GM19023 (cell line): ENCODE measurements around the gene WWOX.

Experiments
- ATAC-seq: cut with Tn5 transposase; IDR thresholded peaks from one replicate; pipeline ENCODE4 v1.9.1; 2021; ENCODE audit warnings: mild to moderate bottlenecking, moderate library complexity; ENCODE audit not compliant: unreplicated experiment

WWOX gene

GRCh38 chr16:78995441-78995840 is 896.0 kb downstream of the WWOX start:
- no peak for ATAC-seq

DNA sequence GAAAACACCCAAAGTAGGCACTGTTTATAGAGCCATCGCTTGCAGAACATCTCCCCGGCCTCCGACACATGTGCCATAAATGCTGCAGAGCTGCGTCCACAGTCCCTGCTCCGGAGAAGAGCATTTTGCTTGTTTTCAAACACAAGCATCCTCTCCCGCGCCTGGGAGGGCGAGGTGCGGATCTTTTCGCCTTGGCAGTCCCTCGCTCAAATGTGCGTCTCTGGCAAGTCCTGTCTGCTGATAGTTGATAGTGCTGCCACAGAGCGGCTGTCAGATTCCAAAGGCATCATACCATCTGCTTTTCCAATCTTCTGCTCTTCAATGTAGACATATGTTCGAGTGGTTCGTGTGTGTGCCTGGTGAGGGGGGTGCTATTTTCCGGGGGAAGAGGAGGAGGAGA is 897.3 kb downstream of the WWOX start:
- ATAC-seq: no peak

- ATAC-seq: no peak
Measured at GRCh38 chr16:78998879-78999278, 899.4 kb downstream of the WWOX start.

- ATAC-seq: no peak
Measured at GRCh38 chr16:79001156-79001967, 901.9 kb downstream of the WWOX start.

- no peak for ATAC-seq
Measured at GRCh38 chr16:79003026-79003609, 903.7 kb downstream of the WWOX start.

DNA sequence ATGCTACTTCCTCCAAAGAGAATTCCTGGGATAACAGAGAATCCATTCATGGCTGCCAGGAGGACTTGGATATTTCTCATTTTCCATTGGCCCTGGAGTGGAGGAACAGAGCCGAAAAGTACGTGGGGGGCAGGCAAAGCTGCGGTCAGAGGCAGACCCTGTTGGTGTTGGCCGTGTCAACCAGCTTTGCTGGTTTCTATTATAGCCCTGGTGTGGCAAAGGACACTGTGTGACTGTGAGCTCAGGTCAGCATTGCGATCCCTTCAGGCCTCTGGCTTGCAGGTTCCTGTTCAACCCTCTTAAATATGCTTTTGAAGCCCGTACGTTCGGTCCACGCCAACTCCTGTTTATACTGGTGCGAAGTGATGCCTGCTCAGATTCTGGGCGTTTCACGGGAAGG is 904.9 kb downstream of the WWOX start:
- ATAC-seq: no peak

- ATAC-seq: no peak
Measured at GRCh38 chr16:79005096-79005495, 905.6 kb downstream of the WWOX start.

GRCh38 chr16:79006206-79006605 is 906.8 kb downstream of the WWOX start:
- ATAC-seq: no peak

- ATAC-seq: no peak
Measured at GRCh38 chr16:79006765-79007164, 907.3 kb downstream of the WWOX start.

DNA sequence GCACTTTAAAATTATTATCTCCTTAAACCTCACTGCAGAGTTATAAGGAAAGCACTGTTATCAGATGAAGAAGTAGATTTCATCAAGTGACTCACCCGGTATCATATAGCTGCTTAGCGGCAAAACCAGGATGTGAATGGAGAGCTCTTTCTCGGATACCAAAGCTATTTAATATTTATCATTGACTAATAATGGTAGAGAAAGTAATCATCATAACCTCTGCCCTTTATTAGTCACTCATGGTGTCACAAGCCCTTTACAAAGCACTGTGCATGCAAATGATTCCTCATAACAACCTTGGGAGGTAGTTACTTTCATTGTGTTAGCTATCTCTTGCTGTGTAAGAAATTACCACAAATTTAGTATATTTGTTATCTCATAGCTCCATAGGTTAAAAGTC is 908.2 kb downstream of the WWOX start:
- no peak for ATAC-seq

DNA sequence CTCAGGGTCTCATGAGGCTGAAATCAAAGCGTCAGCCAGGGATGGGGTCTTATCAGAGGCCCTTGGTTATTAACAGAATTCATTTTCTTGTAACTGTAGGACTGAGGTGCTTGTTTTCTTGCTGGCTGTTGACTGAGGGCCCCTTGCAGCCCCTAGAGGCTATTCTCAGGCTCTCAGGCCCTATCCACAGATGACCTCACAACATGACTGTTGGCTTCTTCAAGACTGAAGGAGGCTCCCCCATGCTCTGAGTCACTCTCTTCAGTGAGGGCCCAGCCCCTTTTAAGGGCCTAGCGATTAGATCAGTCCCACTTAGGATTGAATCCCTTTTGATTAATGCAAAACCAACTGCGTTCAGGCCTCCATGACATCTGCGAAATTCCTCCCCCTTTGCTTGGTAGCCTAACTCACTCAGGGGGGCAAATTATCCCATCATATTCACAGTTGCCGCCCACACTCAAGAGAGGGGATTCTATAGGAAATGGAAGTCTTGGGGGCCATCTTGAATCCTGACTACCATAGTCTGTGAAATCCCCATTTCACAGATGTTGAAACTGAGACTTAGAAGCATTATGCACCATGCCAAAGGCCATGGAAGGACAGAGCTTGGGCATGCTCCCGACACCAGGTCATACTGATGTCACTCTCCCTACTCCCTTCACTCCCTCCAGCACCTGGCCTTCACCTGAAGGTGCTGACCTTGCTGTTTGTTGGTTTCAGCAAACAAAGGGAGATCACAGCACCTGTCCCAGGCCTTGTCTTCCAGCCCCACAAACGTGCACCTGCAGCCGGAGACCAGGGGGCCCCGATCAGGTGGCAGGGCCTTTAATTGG is 908.8 kb downstream of the WWOX start:
- no peak for ATAC-seq

- ATAC-seq: no peak
Measured at GRCh38 chr16:79008869-79009179, 909.4 kb downstream of the WWOX start.

DNA sequence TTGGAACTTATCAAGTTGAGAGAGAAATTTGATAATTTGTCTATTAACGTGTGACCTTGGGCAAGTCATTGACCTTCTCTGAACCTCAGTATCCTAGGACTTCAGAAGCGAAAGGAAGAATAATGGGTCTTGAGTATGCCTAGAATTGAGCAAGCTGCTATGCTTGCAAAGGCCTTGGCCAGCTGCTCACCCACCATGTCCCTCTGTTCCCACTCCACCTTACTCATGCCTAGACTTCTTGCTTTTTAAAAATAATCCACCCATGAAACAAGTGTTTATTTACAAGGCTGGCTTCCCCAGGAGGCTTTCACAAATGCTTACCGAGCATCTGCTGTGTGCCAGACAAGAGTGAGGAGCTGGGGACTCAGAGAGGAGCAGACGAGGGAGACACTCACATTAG is 910.4 kb downstream of the WWOX start:
- ATAC-seq: no peak

DNA sequence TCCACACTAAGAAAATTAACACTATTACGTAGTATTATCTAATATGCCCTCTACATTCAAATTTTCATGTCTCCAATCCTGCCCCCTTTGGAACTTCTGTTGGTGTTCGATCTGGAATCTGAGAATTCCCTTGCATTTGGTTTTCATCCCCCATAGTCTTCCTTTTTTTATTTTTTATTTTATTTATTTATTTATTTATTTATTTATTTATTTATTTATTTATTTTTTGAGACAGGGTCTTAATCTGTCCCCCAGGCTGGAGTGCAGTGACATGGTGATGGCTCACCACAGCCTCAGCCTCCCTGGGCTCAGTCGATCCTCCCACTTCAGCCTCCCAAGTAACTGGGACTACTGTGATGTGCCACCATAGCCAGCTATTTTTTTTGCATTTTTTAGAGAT is 911.8 kb downstream of the WWOX start:
- ATAC-seq: no peak

- ATAC-seq: no peak
Measured at GRCh38 chr16:79012671-79013434, 913.4 kb downstream of the WWOX start.

GRCh38 chr16:79013930-79014660 is 914.6 kb downstream of the WWOX start:
- ATAC-seq: no peak

DNA sequence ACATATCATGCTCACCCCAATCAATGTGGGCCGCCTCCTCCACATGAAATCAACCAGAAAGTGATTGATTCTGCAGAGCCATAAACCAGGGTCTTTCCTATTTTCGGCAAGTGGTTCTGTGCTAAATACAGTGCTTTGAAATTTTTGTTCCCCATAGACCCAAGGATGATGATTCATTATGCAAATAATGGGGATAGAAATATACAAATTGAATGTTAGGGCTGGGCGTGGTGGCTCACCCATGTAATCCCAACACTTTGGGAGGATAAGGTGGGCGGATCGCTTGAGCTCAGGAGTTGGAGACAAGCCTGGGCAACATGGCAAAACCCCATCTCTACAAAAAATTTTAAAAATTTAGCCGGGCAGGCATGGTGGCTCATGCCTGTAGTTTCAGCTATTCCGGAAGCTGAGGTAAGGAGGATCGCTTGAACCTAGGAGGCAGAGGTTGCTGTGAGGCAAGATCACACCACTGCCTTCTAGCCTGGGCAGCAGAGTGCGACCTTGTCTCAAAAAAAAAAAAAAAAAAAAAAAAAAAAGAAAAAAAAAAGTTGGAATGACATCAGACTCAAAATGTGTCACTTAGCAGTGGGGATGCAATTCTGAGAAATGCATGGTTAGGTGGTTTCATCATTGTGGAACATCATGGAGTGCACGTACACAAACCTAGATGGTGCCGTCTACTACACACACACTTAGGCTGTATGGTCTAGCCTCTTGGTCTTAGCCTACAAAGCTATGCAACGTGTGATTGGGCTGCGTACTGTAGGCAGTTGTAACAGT is 919.4 kb downstream of the WWOX start:
- no peak for ATAC-seq

GRCh38 chr16:79019431-79019830 is 920.0 kb downstream of the WWOX start:
- no peak for ATAC-seq

DNA sequence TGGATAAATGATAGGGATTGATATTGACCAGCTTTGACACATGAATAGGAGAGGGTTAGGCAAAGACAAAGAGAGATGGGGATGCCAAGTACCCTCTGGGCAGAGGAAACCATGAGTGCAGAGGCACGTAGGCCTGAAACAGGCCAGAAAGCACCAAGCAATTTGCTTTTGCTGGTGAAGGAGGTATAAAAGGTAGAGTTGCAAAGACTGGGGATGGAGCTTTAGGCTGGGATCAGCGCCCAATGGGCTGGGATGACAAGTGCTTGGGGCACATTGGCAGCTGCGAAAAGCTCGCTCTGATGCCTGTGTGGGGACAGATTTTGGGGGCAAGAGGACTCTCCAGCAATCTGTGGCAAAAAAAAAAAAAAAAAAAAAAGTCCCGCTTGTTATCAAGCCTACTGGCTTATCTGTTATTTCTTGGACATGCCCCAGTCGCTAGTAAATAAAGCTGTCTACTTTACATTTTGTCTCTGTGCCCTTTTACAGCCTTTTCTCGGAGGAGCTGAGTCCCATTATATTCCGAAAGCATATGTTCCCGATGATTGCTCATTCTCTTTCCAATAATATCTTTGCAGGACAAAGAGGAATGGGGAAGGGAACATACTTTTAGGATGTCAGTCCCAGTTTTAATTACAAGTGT is 922.7 kb downstream of the WWOX start:
- ATAC-seq: no peak
